NCI-H345 treated with DMSO at 0.1 percent for 48 hours (cell line): ENCODE results near the gene ARIH2.
A peak's percentile ranks its signal among the peaks of the same experiment; 100 is the strongest.

ENCODE experiments used
- DNase-seq: peaks from one replicate; lab custom pipeline; 2025; ENCODE audit not compliant: unreplicated experiment; lab: John Stamatoyannopoulos, UW

Gene ARIH2

DNA sequence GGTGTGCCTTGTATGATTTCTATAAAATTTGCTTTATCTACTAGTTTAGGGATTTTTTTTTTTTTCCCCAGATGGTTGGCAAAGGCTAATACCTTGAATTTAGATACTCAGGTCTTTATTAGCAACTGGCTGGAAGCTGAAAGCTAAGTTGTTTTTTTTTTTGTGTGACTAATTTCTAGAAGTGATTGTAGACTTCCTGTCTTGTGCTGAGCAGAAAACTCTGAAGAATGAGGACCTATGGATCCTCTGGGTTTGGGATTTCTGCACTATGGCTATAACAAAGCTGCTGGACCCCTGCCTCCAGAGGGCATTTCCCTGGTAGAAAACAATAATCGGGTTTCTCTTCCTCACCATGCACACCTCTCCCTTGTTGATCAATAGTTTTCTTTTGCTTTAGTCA lies 10.0 kb downstream of the ARIH2 start:
- no peak for DNase-seq

- DNase-seq: no peak
Measured at GRCh38 chr3:48929358-48930035, 10.9 kb downstream of the ARIH2 start.

GRCh38 chr3:48930590-48930989 lies 11.9 kb downstream of the ARIH2 start:
- DNase-seq: no peak

DNA sequence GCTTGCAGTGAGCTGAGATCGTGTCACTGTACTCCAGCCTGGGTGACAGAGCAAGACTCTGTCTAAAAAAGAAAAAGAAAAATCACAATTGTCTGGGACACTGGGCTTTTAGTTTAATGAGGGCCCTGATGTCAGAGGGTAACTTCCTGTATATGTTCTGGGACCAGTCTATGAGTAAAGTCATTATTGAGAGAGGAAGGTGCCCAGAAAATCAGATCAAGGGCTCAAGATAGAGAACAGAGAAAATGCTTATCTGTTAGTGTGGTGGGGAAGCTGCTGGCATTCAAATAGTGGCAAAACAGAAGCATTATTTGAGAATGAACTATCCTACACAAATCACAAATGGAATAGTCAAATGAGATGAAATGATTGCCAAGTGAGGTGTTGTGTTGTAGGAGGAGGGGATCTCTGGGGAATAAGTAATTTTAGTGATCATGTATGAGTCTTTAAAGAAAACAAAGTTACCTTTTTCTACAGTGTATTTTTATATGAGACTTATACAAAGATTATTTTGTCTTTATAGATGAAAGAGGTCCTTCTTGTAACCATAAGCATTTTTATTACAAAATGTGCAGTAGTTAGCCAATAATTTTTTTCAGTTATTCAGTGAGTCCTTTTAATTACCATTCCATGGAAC lies 13.4 kb downstream of the ARIH2 start:
- DNase-seq: no peak

GRCh38 chr3:48934333-48934991 lies 15.8 kb downstream of the ARIH2 start:
- no peak for DNase-seq

DNA sequence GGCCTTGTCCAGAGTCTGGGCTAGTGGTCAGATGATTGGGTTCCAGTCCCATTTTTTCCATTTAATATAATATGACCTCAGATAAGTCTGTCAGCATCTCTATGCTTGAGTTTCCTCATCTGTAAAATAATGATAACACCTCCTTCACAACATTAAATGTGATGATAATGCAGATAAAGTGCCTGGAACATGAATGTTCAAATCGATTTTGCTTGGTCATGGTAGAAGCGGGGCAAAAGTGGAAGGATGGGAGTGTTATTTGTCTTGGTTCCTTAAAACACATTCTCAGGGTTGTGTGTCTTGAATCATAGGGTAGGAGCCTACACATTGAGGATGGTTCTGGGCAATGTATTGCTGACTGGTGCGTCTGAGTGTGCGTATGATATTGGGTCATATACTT lies 16.9 kb downstream of the ARIH2 start:
- DNase-seq: no peak

- DNase-seq: no peak
Measured at GRCh38 chr3:48938156-48938555, 19.5 kb downstream of the ARIH2 start.

DNA sequence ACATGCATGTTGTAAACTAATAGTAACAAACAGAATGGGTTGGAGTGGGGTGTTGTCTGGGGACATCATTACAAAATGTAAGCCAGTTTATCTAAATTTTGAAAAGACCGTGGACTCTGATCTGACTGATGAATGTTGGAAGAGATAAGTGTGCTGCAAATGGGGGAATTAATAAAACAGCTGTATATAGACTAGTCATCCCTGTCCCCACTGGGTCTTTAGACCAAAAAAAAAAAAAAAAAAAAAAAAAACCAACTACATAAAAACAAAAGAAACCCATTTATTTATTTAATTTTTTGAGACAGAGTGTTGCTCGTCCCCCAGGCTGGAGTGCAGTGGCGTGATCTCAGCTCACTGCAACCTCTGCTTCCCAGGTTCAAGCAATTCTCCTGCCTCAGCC lies 20.0 kb downstream of the ARIH2 start:
- no peak for DNase-seq

GRCh38 chr3:48945432-48945831 lies 26.8 kb downstream of the ARIH2 start:
- no peak for DNase-seq

GRCh38 chr3:48945891-48946549 lies 27.4 kb downstream of the ARIH2 start:
- no peak for DNase-seq

DNA sequence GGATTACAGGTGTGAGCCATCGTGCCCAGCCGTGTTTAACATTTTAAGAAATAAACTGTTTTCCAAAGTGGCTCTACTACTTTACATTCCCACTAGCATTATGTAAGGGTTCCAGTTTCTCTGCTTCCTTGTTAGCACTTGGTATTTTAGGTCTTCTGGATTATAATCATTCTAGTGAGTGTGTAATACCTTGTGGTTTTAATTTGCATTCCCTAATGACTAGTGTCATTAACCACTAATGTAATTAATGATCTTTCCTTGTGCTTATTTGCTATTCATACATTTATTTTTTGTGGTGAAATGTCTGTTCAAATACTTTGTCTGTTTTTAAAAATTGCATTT lies 30.7 kb downstream of the ARIH2 start:
- no peak for DNase-seq

- no peak for DNase-seq
Measured at GRCh38 chr3:48950051-48950450, 31.4 kb downstream of the ARIH2 start.

DNA sequence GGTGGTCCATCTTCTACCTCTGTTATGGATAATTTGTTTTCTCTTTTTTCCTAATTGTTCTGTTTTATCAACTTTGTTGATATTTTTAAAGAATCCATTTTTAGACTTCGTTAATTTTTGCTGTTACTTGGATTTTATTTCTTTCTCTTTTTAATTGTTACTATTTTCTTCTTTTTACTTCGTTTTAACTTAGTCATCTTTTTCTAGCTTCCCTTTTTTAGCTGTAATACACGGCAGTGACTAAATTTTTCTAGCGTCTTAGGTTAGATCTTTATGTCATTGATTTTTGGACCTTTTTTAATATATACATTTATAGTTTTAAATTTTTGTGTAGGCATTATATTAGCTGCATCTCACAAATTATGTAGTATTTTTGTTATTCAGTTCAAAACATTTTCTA lies 33.1 kb downstream of the ARIH2 start:
- no peak for DNase-seq

- DNase-seq: peak; percentile 6
Measured at GRCh38 chr3:48952510-48953118, 34.0 kb downstream of the ARIH2 start.

- DNase-seq: no peak
Measured at GRCh38 chr3:48957006-48957705, 38.5 kb downstream of the ARIH2 start.

- no peak for DNase-seq
Measured at GRCh38 chr3:48960841-48961413, 42.3 kb downstream of the ARIH2 start.

DNA sequence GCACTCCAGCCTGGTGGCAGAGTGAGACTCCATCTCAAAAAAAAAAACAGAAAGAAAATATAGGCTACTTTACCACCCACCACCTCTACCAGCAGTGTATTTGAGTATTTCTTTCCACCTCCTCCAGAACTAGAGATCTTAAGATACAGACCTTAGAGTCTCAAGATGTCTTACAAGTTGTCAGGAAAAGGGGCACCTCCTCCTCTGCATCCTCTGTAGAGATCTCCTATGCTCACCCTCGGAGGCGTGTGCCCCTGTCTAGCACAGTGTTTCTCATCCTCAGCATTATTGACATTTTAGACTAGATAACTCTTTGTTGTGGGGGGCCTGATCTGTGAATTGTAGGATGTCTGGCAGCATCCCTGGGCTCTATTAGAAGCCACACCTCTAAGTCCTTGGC lies 43.7 kb downstream of the ARIH2 start:
- no peak for DNase-seq

- DNase-seq: no peak
Measured at GRCh38 chr3:48962939-48963338, 44.3 kb downstream of the ARIH2 start.

DNA sequence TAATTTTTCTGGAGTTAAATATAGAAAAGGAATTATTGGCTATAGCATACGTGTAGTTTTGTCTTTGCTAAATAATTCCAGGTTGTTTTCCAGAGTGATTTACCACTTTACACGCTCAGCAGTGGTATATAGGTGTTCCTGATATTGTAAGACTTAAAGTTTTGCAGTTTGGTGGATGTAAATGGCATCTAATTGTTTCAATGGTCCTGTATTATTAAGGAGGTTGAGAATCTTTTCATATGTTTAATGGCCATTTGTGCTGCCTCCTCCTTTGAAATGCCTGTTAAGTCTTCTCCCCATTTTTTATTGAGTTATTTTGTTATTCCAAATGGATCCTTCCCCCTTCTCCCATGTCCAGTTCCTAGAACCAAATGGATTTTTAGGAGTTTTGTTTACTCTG lies 44.9 kb downstream of the ARIH2 start:
- DNase-seq: no peak

GRCh38 chr3:48966367-48966766 lies 47.7 kb downstream of the ARIH2 start:
- DNase-seq: no peak

- no peak for DNase-seq
Measured at GRCh38 chr3:48966876-48967361, 48.3 kb downstream of the ARIH2 start.
